SU-DHL-6 (cell line): Measurements from ENCODE around the gene TMEM63B.

Source experiments
- CTCF ChIP-seq: fragments of 200-600 bp; sonication (generic); IDR thresholded peaks from one replicate; pipeline ENCODE4 v1.5.1; 2017; ENCODE audit warnings: antibody characterized with exemption, mild to moderate bottlenecking, low read length, moderate library complexity; ENCODE audit not compliant: insufficient read depth, poor library complexity, severe bottlenecking
- EZH2phosphoT487 ChIP-seq: fragments of 200-600 bp; sonication (generic), shearing (Covaris generic); conservative IDR thresholded peaks from 2 replicates; pipeline ENCODE4 v1.6.1; 2018; ENCODE audit warnings: mild to moderate bottlenecking, antibody characterized with exemption, low read length, moderate library complexity, mixed read lengths

- no peak for TF ChIP-seq CTCF
- no peak for TF ChIP-seq EZH2phosphoT487
Observed at GRCh38 chr6:44107017-44107416, 20.3 kb upstream of the TMEM63B start.
